22Rv1 (cell line): ENCODE measurements around the gene ZNF407.

Experiments used
- H3K27ac ChIP-seq: fragments of 450-650 bp; 2 replicates; pipeline ENCODE4 v1.5.1; 2017
- CTCF ChIP-seq: fragments of 450-650 bp; IDR thresholded peaks from 2 replicates; pipeline ENCODE4 v1.5.1; 2017; ENCODE audit warnings: mild to moderate bottlenecking
- ZFX ChIP-seq: fragments of 450-650 bp; IDR thresholded peaks from 2 replicates; pipeline ENCODE4 v1.6.1; 2017; ENCODE audit warnings: antibody characterized with exemption, borderline replicate concordance

ZNF407 gene

GRCh38 chr18:74804677-74805076 is 207.0 kb downstream of the ZNF407 start:
- no peak for TF ChIP-seq CTCF
- TF ChIP-seq ZFX, result no peak
- H3K27ac ChIP-seq, result no peak overlapping the region

- TF ChIP-seq CTCF, result no peak
- no peak for TF ChIP-seq ZFX
- no peak overlapping the region for H3K27ac ChIP-seq
Measured at GRCh38 chr18:74806073-74806472, 208.4 kb downstream of the ZNF407 start.

GRCh38 chr18:74806700-74807416 is 209.2 kb downstream of the ZNF407 start:
- H3K27ac ChIP-seq, result no peak overlapping the region
- TF ChIP-seq ZFX, result no peak
- no peak for TF ChIP-seq CTCF

DNA sequence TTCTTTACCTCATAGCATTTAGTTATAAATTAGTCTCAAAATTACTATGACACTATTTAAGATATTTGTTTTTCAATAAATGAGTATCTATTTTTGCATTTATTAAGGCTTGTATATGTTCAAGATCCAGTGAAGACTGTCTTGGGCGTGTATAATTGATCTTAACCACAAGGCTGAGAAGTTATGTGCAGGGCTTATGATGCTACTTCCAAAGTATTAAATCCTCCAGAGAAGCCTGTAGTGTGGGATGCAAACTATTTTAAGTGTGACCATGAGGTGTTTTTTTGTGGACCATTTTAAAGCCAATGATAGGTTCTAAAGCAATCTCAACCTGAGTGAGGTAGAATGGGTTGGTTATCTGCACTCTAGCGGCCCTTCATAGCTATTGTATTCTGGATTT is 219.9 kb downstream of the ZNF407 start:
- no peak overlapping the region for H3K27ac ChIP-seq
- TF ChIP-seq CTCF, result no peak
- TF ChIP-seq ZFX, result no peak

DNA sequence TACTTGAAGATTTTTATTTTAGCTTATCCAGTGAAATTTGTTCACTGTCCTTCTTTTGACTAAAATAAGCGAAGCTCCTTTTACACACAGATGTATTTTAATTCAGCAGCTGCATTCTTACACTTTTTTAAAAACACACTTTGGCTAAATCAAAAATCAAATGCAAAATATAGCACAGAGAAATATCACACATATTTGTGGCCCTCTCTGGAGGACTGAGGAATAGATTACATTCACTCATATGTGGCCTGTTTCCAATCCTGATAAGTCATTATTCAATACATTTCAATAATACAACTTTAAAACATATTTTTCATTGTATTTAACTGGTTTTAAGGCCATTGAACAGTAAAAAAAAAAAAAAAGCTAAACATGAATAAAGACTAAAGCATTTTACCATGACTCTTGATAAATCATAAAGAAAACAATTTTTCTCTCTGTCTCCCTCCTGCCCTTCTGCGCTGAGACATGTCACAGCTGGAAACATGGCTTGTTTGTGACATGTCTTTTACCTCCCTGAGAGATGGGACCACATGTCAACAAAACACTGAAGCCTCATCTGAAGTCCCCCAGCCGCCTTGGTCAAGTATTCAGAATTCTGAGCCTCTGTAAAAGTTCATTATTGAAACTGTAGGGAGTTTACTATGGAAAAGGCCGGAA is 221.0 kb downstream of the ZNF407 start:
- no peak overlapping the region for H3K27ac ChIP-seq

GRCh38 chr18:74819433-74820059 is 221.9 kb downstream of the ZNF407 start:
- TF ChIP-seq ZFX (no peak), CTCF (peak; percentile 82)
- H3K27ac ChIP-seq, result no peak overlapping the region

More for the DNA sequence above, 221.0 kb downstream of the ZNF407 start:
- no peak for TF ChIP-seq ZFX
- TF ChIP-seq CTCF, result no peak
